Ureter (tissue), 1 donor: ENCODE data around the gene VASN. TPM values are rescaled to one million over a fixed set of nuclear protein-coding genes. Genes with fewer than 3 reads are reported as not detected.
"Not testable (repeated sequence)": the region's sequence is repeated elsewhere in the genome, so short reads cannot be mapped to it uniquely, and the experiment has no call there.

Source experiments
- DNase-seq: peaks from one replicate; pipeline ENCODE4 v3.0.0-alpha.2; 2020; ENCODE audit warnings: low spot score
- total RNA-seq: library from RNA; stranded (reverse); gene quantifications from one replicate; pipeline ENCODE4 v1.2.4, GENCODE V29; 2023
- donor health status: DM: yes; HTN: yes; CAD: no.

VASN gene
- total RNA-seq, 1 donor from 2014 or later, result 13.4 TPM

DNA sequence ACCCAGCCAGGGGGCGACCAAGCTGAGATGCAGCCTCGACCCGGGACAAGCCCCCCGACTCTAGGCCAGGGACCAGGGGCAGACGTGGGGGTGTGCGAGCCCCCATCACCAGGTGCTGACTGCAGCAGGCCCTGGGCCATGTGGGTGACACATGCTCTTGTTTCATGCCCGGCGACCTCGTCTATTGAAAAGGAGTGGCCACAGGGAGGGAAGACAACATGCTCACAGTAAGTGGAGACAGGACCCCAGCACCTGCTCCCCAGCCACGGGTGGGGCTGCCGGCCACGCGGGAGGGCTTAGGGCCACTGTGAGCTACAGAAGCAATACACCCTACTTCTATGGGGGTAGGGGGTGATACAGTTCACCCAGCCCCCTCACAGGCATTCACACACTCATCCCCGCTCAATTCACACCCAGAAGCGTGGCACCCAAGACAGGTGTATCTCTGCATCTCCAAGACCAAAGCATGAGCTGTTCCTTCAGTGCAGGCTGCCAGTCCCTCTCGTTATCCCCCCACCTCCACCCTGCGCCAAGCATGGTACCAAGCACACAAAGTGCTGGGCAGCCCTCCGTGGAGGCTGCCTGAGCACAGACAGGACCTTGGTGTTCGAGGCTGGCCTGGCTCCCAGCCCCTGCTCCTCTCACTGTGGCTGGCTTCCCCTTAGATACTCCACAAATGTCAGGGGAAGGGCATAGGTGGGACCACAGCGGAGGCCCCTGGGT, 13.6 kb downstream of the VASN start:
- no peak for DNase-seq

DNA sequence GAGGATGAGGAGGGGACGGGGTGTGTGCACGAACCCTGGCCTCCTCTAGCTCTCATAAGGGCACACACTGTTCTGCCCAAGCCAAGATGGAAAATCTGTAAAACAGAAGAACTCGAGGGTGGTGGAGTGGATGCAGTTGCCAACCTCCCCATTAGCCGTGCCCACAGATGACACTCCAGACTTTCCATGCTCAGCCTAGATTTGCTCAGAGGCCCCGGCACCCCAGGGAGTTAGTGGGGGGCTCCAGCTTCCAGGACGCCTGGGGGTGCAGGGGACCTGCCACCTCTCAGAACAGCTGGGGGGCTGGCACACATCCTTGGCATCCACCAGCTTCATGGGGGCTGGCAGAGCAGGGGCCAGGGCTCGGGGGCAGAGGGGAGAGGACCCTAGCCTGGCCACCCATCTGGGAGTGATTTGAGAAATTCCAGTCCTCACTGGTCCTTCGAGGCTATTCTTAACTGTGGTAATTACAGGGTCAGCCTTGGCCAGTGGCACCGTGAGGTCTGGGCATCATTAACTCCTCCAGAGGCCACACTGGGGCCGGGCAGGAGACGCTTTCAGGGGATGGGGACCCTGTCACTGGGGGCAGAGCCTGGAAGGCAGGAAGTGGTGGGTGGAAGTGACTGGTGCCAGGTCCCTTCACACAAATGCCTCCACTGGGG, 14.3 kb downstream of the VASN start:
- no peak for DNase-seq

DNA sequence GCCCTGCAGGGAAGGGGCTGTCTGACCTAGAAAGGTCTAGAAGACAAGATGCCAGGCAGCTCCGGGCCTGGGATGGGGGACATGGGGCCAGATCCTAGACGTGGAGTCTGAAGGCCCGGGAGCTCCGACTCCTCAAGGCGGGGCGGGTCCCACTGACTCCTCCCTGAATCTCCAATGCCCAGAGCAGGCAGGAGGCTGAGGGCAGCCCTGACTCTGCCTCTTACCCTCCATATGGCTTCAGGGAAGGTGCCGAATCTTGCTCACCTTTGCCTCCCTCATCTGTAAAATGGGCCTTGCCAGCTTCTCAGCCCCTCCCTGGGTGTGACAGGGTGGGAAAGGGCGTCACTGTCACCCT, 14.8 kb downstream of the VASN start:
- DNase-seq, result no peak

DNA sequence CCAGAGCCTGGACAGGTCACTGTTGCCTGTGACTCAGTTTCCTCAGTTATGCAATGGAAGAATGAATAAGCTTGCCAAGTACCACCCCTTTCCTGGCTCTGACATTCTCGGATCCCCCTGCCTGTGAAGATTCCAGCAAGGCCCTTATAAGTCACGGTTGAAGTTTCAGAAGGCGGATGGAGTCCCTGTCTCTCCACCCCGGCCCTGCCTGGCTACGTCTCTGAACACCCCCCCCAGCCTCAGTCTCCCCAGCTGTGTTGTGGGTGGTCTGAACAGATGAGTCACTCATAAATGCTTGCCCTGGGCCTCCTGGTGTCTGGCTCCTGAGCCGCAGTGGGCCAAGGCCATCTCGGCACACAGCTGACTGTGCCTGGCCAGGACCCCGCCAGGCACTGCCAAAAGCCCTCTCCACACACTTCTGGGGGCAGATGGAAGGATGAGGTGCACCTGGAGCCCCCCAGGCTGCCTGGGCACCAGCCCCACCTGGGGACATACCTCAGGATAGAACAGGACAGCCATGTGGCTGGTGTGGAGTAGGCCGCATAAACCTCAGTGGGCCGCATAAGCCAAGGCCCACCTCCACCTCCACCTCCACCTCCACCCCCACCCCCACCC, 15.4 kb downstream of the VASN start:
- no peak for DNase-seq

DNA sequence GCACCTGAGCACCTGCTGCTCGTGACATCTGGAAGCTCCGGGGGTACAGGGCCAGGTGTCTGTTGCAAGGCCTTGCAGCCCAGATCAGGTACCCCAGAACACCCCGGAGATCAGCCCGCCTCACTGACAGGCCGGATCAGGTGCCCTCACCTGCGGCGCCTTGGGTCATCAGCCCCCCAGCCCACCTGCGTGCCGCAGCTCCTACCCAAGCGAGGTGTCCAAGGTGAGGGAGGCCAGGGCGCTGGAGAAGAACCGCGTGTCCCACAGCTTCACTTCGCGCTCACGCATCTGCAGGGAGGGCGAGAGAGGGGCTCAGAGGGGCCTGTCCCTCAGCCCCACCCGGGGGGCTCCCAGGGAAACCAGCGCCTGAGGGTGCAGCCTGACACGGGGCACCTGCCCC, 16.1 kb downstream of the VASN start:
- no peak for DNase-seq

DNA sequence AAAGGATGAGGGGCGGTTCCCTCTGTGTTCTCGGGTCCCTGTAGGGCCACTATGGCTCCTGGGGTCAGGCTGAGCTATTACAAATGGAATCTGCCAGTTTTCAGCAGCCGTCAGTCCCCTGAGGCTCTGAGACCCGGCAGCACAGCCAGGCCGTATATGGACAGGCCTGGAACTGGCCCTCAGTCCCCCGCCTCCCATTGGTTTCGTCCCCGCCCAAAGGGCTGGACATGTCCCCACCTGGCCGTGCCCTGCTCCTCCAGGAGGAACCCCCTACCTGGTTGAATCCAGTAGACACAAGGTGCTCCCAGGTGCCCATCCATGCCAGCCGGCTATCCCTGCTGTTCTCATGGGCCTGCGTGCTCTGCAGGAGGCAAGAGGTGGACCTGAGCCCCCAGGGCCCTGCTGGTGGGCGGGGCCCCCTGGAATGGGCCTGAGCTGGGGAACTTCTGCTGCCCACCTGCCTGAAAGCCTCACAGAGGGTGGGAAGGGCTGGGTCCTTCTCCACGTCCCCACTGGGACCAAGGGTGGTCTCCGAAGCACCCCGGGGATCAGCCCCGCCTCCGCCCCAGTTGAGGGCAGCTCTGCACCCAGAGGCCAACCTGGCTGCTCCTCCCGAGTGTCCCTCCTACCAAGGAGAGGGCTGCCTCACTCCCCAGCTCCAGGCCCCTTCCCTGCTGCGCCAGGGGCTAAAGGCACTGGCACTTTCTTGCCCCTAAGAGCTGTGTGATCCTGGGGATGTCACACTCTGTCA, 16.8 kb downstream of the VASN start:
- no peak for DNase-seq

DNA sequence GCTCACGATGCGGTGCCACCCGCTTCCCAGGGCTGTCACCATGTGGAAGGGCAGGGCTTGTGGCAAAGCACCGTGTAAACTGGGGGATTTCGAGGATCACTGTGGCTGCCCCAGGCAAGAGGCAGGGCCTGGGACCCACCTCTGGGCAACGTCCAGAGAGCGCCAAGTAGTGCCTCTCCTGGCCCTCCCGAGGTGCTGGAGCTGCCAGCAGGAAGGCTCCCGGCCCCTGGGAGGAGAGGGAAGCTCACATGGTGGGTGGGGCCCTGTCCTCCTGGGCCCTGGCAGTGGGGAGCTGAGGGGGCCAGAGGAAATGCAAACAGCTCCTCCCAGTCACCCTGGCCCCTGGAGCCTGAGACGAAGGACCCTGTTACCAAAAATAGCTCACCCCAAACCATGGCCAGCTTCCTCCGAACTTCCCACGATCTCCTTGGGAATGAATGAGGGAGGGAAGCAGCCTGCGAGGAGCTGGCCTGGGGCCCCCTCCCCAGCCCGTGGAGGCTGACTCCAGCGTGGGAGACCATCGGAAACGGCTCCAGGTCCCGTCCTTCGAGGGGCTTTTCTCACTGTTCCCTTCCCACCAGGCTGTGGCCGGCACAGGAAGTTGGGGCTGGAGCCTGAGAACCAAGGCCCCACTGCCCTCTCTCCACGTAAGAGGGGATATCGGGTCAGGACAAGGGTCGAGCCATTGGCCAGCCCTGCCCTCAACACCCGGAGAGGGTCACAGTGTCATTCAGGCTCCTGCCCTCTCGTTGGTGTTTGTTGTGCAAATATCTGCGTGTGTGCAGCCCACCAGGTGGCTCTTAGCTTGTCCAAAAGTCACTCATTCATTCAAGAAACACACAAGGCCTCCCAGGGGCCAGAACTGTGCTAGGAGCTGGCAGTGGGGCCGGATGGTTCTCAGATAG, 17.7 kb downstream of the VASN start:
- no peak for DNase-seq

DNA sequence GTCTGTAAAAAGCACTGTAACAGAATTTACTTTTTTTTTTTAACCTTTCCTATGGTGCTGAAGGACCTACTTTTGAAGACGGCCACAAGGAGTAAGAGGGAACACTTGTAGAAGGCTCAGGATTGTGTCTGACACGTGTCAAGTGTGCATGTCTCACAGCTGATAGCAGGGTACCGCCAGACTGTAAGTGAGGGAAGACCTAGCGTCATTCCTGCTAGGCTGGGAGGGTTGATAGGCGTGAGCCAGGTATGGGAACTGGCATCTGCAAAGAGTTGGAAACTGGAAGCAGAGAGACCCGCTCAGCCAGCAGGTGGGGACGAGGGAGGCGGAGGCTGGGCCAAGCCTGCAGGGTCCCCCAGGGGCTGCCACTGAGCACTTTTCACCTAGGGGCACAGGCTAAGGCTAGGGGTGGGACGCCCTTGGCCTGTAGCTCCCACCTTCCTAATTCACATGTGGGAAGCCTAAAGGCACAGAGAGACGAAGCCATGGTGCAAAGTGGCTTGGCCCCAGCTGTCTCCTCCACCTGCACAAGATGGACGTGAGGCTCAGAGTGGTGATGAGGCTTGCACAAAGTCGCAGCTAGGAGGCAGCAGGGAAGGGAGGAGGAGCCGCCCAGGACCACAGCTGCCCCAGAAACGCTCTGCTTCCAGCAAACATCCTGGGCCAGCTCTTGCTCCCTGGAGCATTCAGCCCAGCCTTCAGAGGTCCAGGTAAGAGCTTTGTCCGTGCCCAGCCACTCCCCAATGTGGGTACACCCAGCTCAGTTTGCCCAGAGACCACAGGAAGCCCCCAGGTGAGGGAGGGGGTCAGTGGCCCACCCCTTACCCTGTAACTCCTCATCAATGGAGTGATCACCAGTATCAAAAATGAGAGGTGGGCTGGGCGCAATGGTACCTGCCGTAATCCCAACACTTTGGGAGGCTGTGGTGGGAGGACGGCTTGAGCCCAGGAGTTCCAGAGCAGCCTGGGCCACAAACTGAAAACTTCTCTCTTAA, 18.9 kb downstream of the VASN start:
- no peak for DNase-seq

DNA sequence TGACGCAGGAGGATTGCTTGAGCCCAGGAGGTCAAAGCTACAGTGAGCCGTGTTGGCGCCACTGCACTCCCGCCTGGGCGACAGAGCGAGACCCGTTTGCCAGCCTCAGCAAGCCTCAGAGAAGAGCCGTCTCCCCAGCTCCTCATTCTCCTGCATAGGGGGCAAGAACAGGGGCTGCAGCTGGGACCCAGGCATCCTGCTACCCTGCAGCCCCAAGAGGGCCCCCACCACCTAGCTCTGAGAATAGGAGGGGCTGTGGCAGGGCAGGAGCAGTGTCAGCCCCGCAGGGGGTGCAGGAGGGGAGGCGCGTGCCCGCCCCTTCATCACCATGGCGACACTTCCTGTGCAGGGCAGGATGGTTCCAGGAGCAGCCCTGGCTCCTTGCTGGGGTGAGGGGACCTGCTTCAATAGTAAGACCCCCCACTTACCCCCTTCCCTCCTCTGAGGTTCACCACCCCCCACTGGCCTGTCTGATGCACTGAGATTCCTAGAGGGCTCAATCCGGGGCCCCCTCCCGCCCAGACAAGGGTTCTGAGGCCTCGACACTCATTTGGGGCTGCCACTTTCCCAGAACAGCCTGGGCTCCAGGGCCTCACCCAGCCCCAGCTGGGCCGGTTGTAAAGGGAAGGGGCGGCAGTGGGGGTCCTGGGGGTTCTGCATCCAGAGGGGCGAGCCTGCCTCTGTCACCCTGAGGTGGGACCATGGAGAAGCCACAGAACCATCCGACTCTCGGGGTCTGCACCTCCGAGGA, 20.2 kb downstream of the VASN start:
- DNase-seq, result no peak

DNA sequence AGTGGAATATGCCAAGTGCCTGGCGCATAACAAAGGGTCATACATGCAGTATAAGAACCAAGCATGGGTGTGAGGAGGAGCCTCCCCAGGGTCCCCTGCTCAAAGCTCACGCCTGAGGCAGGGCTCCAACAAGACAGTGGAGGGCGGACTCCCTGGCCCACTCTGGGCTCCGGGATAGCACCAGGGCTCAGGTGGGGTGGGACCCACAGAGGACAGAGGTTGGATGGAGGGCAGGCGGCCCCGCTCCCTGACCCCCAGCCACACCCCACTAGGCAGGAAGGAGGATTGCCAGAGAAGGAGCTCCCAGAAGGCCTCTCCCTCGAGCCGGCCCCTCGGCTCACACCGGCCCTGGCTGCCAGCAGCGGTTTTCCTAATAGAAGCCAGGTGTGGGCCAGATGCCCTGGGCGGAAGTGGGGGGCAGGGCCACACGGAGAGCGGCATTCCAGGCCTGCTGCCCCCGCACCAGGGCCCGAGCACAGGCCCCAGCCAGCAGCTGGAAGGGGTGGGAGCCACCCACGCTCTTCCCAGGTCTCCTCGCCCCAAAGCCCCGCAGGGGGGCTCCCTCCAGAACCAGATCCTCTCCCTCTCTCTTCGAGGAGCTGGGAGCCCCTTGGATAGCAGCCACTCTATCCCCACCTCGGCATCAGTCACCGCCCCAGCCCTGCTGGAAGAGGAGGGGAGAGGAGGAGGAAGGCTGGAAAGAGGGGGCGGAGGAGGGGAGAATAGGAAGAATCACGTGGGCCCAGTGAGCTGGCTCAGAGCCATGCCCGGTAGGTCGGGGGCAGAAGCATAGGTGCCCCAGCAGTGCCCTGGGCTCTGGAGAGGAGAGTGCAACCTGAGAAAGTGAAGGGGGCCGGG, 21.0 kb downstream of the VASN start:
- no peak for DNase-seq

DNA sequence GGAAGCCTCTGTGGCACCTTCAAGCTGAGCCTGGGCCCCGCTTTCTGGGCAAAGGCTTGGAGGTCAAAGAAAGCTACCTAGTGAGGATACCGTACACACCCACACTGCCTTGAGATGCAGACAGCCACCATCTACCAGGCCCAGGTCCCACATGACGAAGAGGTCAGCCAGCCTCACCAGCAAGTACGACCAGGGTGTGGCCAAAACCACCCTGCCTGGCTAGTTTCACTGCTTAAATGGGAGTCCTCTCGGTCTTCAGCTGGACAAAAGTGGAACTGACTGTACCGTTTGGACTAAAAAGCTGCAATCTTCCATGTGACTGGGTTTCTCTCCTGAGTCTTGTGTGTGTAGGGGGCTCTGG, 21.6 kb downstream of the VASN start:
- DNase-seq, result no peak

DNA sequence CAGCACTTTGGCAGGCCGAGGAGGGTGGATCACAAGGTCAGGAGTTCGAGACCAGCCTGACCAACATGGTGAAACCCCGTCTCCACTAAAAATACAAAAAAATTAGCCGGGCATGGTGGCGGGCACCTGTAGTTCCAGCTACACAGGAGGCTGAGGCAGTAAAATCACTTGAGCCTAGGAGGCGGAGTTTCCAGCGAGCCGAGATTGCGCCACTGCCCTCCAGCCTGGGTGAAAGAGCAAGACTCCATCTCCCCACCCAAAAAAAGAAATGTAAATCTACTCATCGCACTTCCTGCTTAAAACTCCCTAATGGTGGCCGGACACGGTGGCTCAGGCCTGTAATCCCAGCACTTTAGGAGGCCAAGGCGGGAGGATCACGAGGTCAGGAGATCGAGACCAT, 22.2 kb downstream of the VASN start:
- DNase-seq, result not testable (repeated sequence)

DNA sequence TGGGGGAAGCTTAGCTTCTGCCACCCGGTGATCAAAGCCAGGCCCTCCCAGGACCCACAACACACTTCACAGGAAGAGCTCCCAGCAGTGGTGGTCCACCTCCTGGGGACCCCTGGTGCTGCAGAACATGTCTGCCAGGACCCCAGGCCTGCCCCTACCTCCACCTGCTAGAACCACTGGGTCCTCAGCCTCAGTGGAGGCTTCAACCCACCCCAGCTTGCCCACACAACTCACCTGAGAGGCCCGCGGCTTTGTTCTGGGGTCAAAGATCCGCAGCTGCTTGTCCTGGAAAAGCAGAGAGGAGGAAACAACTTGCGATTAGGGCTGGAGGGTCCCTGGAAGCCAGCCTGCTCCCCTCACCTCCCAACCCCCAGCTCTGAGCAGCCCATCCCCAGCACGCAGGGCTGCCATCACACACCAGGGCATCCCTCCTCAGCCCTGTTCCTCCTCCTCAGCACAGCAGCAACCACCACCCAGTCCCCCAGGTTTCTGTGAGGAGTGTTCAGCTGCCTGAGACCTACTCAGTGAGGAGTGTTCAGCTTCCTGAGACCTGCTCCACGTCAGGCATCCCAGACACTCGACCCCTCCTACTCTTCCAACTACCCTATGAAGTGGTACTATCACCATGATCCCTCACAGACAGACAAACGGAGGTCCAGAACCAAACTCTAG, 23.5 kb downstream of the VASN start:
- DNase-seq, result no peak

DNA sequence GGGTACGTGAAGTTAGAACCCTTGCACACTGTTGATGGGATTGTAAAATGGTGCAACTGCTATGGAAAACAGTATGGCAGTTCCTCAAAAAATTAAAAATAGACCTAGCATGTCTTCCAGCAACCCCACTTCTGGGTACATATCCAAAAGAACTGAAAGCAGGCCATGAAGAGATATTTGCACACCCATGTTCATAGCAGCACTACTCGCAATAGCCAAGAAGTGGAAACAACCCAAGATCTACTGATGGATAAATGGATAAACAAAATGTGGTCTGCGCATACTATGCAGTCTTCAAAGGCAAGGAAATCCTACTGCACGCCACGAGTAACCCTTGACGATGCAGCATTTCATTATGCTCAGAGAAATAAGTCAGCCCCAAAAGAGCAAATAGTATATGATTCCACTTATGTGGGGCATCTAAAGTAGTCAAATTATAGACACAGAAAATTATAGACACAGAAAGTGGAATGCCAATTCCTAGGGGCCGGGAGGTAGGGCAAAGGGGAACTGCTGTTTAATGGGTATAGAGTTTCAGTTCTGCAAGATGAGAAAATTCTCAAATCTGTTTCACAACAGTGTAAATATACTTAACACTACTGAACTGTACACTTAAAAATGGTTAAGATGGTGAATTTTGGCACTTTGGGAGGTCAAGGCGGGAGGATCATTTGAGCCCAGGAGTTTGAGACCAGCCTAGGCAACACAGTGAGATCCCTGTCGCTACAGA, 27.5 kb downstream of the VASN start:
- DNase-seq, result no peak

DNA sequence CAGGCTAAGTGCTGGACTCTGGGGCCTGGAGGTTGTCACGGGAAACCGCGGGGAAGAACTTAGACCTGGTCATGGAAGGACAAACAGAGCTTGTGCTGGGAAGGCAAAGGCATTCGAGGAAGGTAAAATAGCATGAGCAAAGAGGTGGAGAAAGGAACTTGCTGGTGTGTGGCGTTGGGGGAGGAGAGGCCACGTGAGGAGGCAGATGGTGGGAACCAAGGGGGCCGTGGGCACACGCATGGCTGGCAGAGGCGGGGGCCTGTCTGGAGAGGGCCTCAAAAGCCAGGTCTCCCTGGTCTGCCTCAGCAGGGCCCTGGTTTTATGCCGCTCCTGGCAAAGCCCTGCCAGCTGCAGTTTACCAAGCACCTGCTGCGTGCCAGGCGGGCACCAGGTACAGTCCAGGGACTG, 29.4 kb downstream of the VASN start:
- DNase-seq, result no peak

DNA sequence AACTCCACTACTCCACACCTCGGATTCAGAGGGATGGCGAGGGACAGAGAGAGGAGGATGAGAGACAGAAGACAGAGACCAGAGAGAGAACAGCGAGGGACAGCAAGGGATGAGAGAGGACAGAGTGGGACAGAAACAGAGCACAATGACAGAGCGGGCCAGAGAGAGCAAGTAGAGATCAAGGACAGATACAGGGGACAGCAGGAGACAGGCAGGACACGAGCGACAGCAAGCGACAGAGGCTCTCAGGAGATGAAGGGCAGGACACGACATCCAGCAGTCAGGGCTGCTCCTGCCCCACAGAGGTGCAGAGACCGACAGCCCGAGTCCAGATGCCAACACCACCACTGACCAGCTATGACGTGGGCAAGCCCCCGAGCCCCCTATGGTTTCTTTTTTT, 29.9 kb downstream of the VASN start:
- no peak for DNase-seq

DNA sequence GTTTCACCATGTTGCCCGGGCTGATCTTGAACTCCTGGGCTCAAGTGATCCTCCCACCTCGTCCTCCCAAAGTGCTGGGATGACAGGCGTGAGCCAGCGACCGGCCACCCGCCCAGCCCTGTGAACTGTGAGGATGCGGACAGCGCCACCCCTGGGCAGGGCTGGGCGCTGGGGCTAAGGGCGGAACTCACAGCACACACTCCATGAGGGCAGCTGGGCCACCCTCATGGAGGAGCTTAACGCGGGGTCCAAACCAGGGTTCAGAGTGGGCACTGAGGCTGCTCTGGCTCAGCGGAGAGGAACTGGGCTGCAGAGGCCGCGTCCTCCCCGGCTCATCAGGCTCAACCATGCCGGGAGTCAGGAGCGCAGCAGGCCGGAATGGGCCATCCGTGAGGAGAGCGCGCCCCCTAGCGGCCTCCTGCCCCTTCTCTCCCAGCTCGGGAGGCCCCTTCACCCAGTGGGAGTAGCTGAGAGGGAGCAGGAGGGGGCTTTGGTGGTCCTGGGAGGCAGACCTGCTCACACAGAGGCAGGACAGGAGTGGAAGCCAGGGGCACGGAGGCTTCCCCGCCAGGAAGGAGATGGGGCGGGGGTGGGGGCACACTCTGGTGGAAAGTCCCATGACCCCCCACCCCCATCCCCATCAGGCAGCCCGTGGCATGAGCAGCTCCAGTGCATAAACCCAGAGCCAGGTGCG, 30.9 kb downstream of the VASN start:
- DNase-seq, result peak; percentile 86
